LoVo (cell line): ENCODE results near the gene RAB34.

ENCODE experiments used
- DNase-seq: peaks from one replicate; pipeline ENCODE4 v3.0.0-alpha.2; 2016; ENCODE audit warnings: low spot score

The RAB34 gene

GRCh38 chr17:28710861-28711722 lies 6.6 kb downstream of the RAB34 start:
- peak; percentile 90 for DNase-seq

GRCh38 chr17:28707339-28707720 lies 10.3 kb downstream of the RAB34 start:
- no peak for DNase-seq

- DNase-seq: no peak
Observed at GRCh38 chr17:28706471-28707338, 11.0 kb downstream of the RAB34 start.

- DNase-seq: no peak
Observed at GRCh38 chr17:28705728-28706334, 11.8 kb downstream of the RAB34 start.

- no peak for DNase-seq
Observed at GRCh38 chr17:28705074-28705659, 12.5 kb downstream of the RAB34 start.

- DNase-seq: no peak
Observed at GRCh38 chr17:28704219-28704858, 13.3 kb downstream of the RAB34 start.

GRCh38 chr17:28703552-28704218 lies 14.0 kb downstream of the RAB34 start:
- no peak for DNase-seq

GRCh38 chr17:28702752-28703150 lies 14.9 kb downstream of the RAB34 start:
- no peak for DNase-seq

- no peak for DNase-seq
Observed at GRCh38 chr17:28702026-28702751, 15.5 kb downstream of the RAB34 start.

GRCh38 chr17:28700830-28701492 lies 16.7 kb downstream of the RAB34 start:
- DNase-seq: no peak

GRCh38 chr17:28700278-28700677 lies 17.4 kb downstream of the RAB34 start:
- no peak for DNase-seq

- peak; percentile 42 for DNase-seq
Observed at GRCh38 chr17:28698253-28698941, 19.3 kb downstream of the RAB34 start.

GRCh38 chr17:28693869-28694268 lies 23.8 kb downstream of the RAB34 start:
- DNase-seq: no peak

- no peak for DNase-seq
Observed at GRCh38 chr17:28689011-28689410, 28.7 kb downstream of the RAB34 start.

- no peak for DNase-seq
Observed at GRCh38 chr17:28688481-28688880, 29.2 kb downstream of the RAB34 start.

- DNase-seq: no peak
Observed at GRCh38 chr17:28686296-28686695, 31.4 kb downstream of the RAB34 start.

- no peak for DNase-seq
Observed at GRCh38 chr17:28685366-28685765, 32.3 kb downstream of the RAB34 start.

GRCh38 chr17:28684963-28685362 lies 32.7 kb downstream of the RAB34 start:
- DNase-seq: no peak

GRCh38 chr17:28682655-28683054 lies 35.0 kb downstream of the RAB34 start:
- no peak for DNase-seq
